ENCODE measurements around the gene ANO6.

Gene ANO6

GRCh38 chr12:45273717-45274271 lies 57.9 kb downstream of the ANO6 start:
- Histone ChIP-seq H3K27ac (ENCODE audit: low read length) (no peak overlapping the region), H2AFZ (ENCODE audit: low read length) (no peak overlapping the region), H3K9ac (ENCODE audit: low read length) (no peak overlapping the region), H3K79me2 (ENCODE audit: low read length) (peaks cover 72% of the 10 kb centered on the region), H3K36me3 (replicated peaks; ENCODE audit: insufficient read depth, low read length) (0 out of 2 replicates have a peak, but pooled peaks cover 3% of the 10 kb centered on the region), H3K27me3 (replicated peaks; ENCODE audit: insufficient read depth, low read length) (no peaks in the 10 kb centered on the region), H3K4me3 (ENCODE audit: low read length) (no peak overlapping the region), H3F3A (ENCODE audit: insufficient read depth, low read length) (no peaks in the 10 kb centered on the region), H4K20me1 (ENCODE audit: insufficient read depth, low read length) (no peaks in the 10 kb centered on the region), H3K4me1 (ENCODE audit: low read length) (peaks cover 3% of the 10 kb centered on the region; the same call in 1 of the 2 replicates), H3K4me2 (ENCODE audit: low read depth, low read length) (no peak overlapping the region), H3K9me2 (replicated peaks; ENCODE audit: insufficient read depth, low read length) (no peaks in the 10 kb centered on the region), H3K9me3 (replicated peaks; ENCODE audit: insufficient read depth, low read length) (no peaks in the 10 kb centered on the region)
- DNase-seq, result no peak
- TF ChIP-seq EZH2phosphoT487 (IDR thresholded peaks at IDR 0.05; ENCODE audit: low read length) (no peak), EZH2 (optimal IDR thresholded peaks at IDR 0.05; ENCODE audit: low read depth, low read length) (no peak), CTCF (IDR thresholded peaks at IDR 0.05; ENCODE audit: low read length) (no peak)

- no peak overlapping the region for H2AFZ ChIP-seq (ENCODE audit: low read length)
- H3K79me2 ChIP-seq (ENCODE audit: low read length), result peaks cover 67% of the 10 kb centered on the region
- H3K27ac ChIP-seq (ENCODE audit: low read length), result no peak overlapping the region
- no peaks in the 10 kb centered on the region for H3K27me3 ChIP-seq (replicated peaks; ENCODE audit: insufficient read depth, low read length)
- TF ChIP-seq EZH2 (optimal IDR thresholded peaks at IDR 0.05; ENCODE audit: low read depth, low read length), result no peak
- no peak for TF ChIP-seq EZH2phosphoT487 (IDR thresholded peaks at IDR 0.05; ENCODE audit: low read length)
- TF ChIP-seq CTCF (IDR thresholded peaks at IDR 0.05; ENCODE audit: low read length), result no peak
- H3K36me3 ChIP-seq (replicated peaks; ENCODE audit: insufficient read depth, low read length), result 0 out of 2 replicates have a peak, but pooled peaks cover 3% of the 10 kb centered on the region
- no peak overlapping the region for H3K4me2 ChIP-seq (ENCODE audit: low read depth, low read length)
- H3F3A ChIP-seq (ENCODE audit: insufficient read depth, low read length), result no peaks in the 10 kb centered on the region
- H3K9ac ChIP-seq (ENCODE audit: low read length), result no peak overlapping the region
- H3K9me2 ChIP-seq (replicated peaks; ENCODE audit: insufficient read depth, low read length), result no peaks in the 10 kb centered on the region
- no peak for DNase-seq
- H3K4me3 ChIP-seq (ENCODE audit: low read length), result no peak overlapping the region
- peaks cover 13% of the 10 kb centered on the region; the same call in 1 of the 2 replicates for H3K4me1 ChIP-seq (ENCODE audit: low read length)
- no peaks in the 10 kb centered on the region for H3K9me3 ChIP-seq (replicated peaks; ENCODE audit: insufficient read depth, low read length)
- H4K20me1 ChIP-seq (ENCODE audit: insufficient read depth, low read length), result 0 out of 2 replicates have a peak, but pooled peaks cover 4% of the 10 kb centered on the region
These were observed 60.4 kb downstream of the ANO6 start for GRCh38 chr12:45276154-45276755.

GRCh38 chr12:45278447-45278846 lies 62.6 kb downstream of the ANO6 start:
- no peak for DNase-seq
- Histone ChIP-seq H3K27me3 (replicated peaks; ENCODE audit: insufficient read depth, low read length) (no peaks in the 10 kb centered on the region), H3K4me1 (ENCODE audit: low read length) (peaks cover 13% of the 10 kb centered on the region; the same call in 1 of the 2 replicates), H3K27ac (ENCODE audit: low read length) (no peak overlapping the region), H4K20me1 (ENCODE audit: insufficient read depth, low read length) (0 out of 2 replicates have a peak, but pooled peaks cover 4% of the 10 kb centered on the region), H3K79me2 (ENCODE audit: low read length) (peaks cover 70% of the 10 kb centered on the region), H3K9ac (ENCODE audit: low read length) (no peak overlapping the region), H3K9me2 (replicated peaks; ENCODE audit: insufficient read depth, low read length) (no peaks in the 10 kb centered on the region), H3K9me3 (replicated peaks; ENCODE audit: insufficient read depth, low read length) (no peaks in the 10 kb centered on the region), H2AFZ (ENCODE audit: low read length) (no peak overlapping the region), H3K4me2 (ENCODE audit: low read depth, low read length) (no peak overlapping the region), H3K4me3 (ENCODE audit: low read length) (no peak overlapping the region), H3F3A (ENCODE audit: insufficient read depth, low read length) (no peaks in the 10 kb centered on the region), H3K36me3 (replicated peaks; ENCODE audit: insufficient read depth, low read length) (no peaks in the 10 kb centered on the region)
- TF ChIP-seq CTCF (IDR thresholded peaks at IDR 0.05; ENCODE audit: low read length) (no peak), EZH2 (optimal IDR thresholded peaks at IDR 0.05; ENCODE audit: low read depth, low read length) (no peak), EZH2phosphoT487 (IDR thresholded peaks at IDR 0.05; ENCODE audit: low read length) (no peak)
